Keratinocyte (primary cell): Measurements from ENCODE around the gene INSC. TPM values are rescaled to one million over a fixed set of nuclear protein-coding genes. Genes with fewer than 3 reads are reported as not detected.

Experiments
- DNase-seq: peaks from one replicate; pipeline ENCODE4 v3.0.0-alpha.2; 2011; ENCODE audit warnings: low read depth, missing footprints, low spot score
- FAIRE-seq: peaks from 2 replicates; lab custom pipeline; 2011; peaks lifted over from hg19 to GRCh38; lab: Jason Lieb, UNC
- H2AFZ ChIP-seq: 2 replicates; pipeline ENCODE4 v1.6.0; 2012; ENCODE audit warnings: low read length, control low read depth, inconsistent platforms; ENCODE audit not compliant: control insufficient read depth
- H3K27ac ChIP-seq: 2 replicates; pipeline ENCODE4 v1.5.1; 2011; ENCODE audit warnings: low read length; ENCODE audit not compliant: control insufficient read depth, insufficient read depth
- H3K27me3 ChIP-seq: 3 replicates; pipeline ENCODE4 v1.6.0; 2011; ENCODE audit warnings: low read length; ENCODE audit not compliant: control insufficient read depth, insufficient read depth; ENCODE audit errors: extremely low read depth
- H3K36me3 ChIP-seq, 2 experiments: 2 replicates in 1 of 2; 3 replicates in 1 of 2; pipeline ENCODE4 v1.5.1; 2011; ENCODE audit warnings: low read length in 2 of 2, mild to moderate bottlenecking in 1 of 2; ENCODE audit not compliant: control insufficient read depth in 2 of 2, insufficient read depth in 2 of 2; ENCODE audit errors: extremely low read depth in 1 of 2
- H3K4me1 ChIP-seq: 3 replicates; pipeline ENCODE4 v1.5.1; 2011; ENCODE audit warnings: low read length; ENCODE audit not compliant: control insufficient read depth, insufficient read depth; ENCODE audit errors: extremely low read depth
- H3K4me2 ChIP-seq: 3 replicates; pipeline ENCODE4 v1.6.0; 2011; ENCODE audit warnings: low read depth, low read length; ENCODE audit not compliant: control insufficient read depth, insufficient read depth; ENCODE audit errors: extremely low read depth
- H3K4me3 ChIP-seq, 3 experiments: fragments of 200-600 bp in 1 of 3; sonication (generic) in 1 of 3; 2 replicates in 2 of 3; 3 replicates in 1 of 3; pipeline ENCODE4 v1.5.1; 2011 to 2016; ENCODE audit warnings: low read length in 3 of 3, mild to moderate bottlenecking in 3 of 3, control low read depth in 2 of 3, inconsistent platforms in 1 of 3, low read depth in 1 of 3, mixed read lengths in 1 of 3, mixed run types in 1 of 3, moderate library complexity in 1 of 3; ENCODE audit not compliant: control insufficient read depth in 2 of 3, insufficient read depth in 2 of 3; ENCODE audit errors: extremely low read depth in 1 of 3
- H3K79me2 ChIP-seq: 2 replicates; pipeline ENCODE4 v1.6.0; 2012; ENCODE audit warnings: low read length; ENCODE audit not compliant: control insufficient read depth, insufficient read depth
- H3K9ac ChIP-seq: 3 replicates; pipeline ENCODE4 v1.6.0; 2011; ENCODE audit warnings: low read length; ENCODE audit not compliant: control insufficient read depth, insufficient read depth; ENCODE audit errors: extremely low read depth
- H3K9me1 ChIP-seq: 3 replicates; pipeline ENCODE4 v1.6.0; 2011; ENCODE audit warnings: low read length; ENCODE audit not compliant: control insufficient read depth, insufficient read depth; ENCODE audit errors: extremely low read depth
- H3K9me3 ChIP-seq: 2 replicates; pipeline ENCODE4 v1.5.1; 2012; ENCODE audit warnings: low read depth, low read length; ENCODE audit not compliant: control insufficient read depth
- H4K20me1 ChIP-seq: 3 replicates; pipeline ENCODE4 v1.6.0; 2011; ENCODE audit warnings: low read length; ENCODE audit not compliant: control insufficient read depth, insufficient read depth; ENCODE audit errors: extremely low read depth
- CTCF ChIP-seq, 3 experiments: IDR thresholded peaks in 1 of 3; conservative IDR thresholded peaks in 1 of 3; optimal IDR thresholded peaks in 1 of 3; 2 replicates in 2 of 3; 3 replicates in 1 of 3; pipeline versions ENCODE3 to v1.5.1; 2011; ENCODE audit warnings: low read length in 3 of 3, mild to moderate bottlenecking in 3 of 3, moderate library complexity in 2 of 3, control low read depth in 1 of 3, inconsistent platforms in 1 of 3; ENCODE audit not compliant: insufficient read depth in 2 of 3; ENCODE audit errors: extremely low read depth in 1 of 3
- EZH2 ChIP-seq: IDR thresholded peaks from one replicate; pipeline ENCODE4 v1.6.1; 2012; ENCODE audit warnings: inconsistent platforms, mild to moderate bottlenecking, low read length, moderate library complexity
- dilution Hi-C: fragments of 300-500 bp; cut with MboI; formaldehyde crosslinking; loops from one replicate; pipeline ENCODE4 v1.7.0; 2020; ENCODE audit warnings: low sequenced_read_pairs; ENCODE audit not compliant: extremely low pct_ligation_motif_present
- polyA plus RNA-seq, 5 experiments: library from polyadenylated mRNA; depleted of rRNA in 3 of 5; stranded (reverse) in 3 of 5; stranded (forward) in 1 of 5; unstranded in 1 of 5; fragments of >200 nt; gene quantifications; 1 replicate in 1 of 5; 2 replicates in 3 of 5; 3 replicates in 1 of 5; pipeline versions ENCODE4 v1.2.1 to v1.2.3, GENCODE V29; 2011 to 2012; ENCODE audit warnings: missing spikeins in 2 of 5, low read depth in 1 of 5, low replicate concordance in 1 of 5

Gene INSC
- polyA plus RNA-seq, 1 donor (not counting 4 experiments of a cell fraction or from before 2014, with no cell fraction given), result 0.13 TPM

GRCh38 chr11:15091625-15092024 is 23.1 kb upstream of the INSC start:
- Histone ChIP-seq H4K20me1 (no peaks in the 10 kb centered on the region), H3K9me1 (no peaks in the 10 kb centered on the region), H3K27me3 (no peaks in the 10 kb centered on the region), H3K36me3 (no peaks in the 10 kb centered on the region), H3K9ac (no peak overlapping the region), H3K4me3 (no peak overlapping the region), H3K4me1 (peaks cover 2% of the 10 kb centered on the region), H3K27ac (no peak overlapping the region), H2AFZ (no peak overlapping the region), H3K79me2 (no peaks in the 10 kb centered on the region), H3K4me2 (no peak overlapping the region), H3K9me3 (no peaks in the 10 kb centered on the region)
- dilution Hi-C loops, result no loop called here
- DNase-seq (no peak), FAIRE-seq (no peak)
- TF ChIP-seq EZH2 (no peak), CTCF (optimal IDR thresholded peaks at IDR 0.05 in 1 of 3, IDR thresholded peaks at IDR 0.05 in 1 of 3, conservative IDR thresholded peaks at IDR 0.05 in 1 of 3; ENCODE audit: extremely low read depth in 1 of 3, insufficient read depth in 2 of 3, low read length in 3 of 3) (no peak)

- Histone ChIP-seq H3K36me3 (no peaks in the 10 kb centered on the region), H3K27me3 (no peaks in the 10 kb centered on the region), H3K4me2 (no peak overlapping the region), H3K79me2 (no peaks in the 10 kb centered on the region), H3K27ac (no peak overlapping the region), H3K9ac (no peak overlapping the region), H3K4me1 (peaks cover 2% of the 10 kb centered on the region), H4K20me1 (no peaks in the 10 kb centered on the region), H3K4me3 (no peak overlapping the region), H3K9me1 (no peaks in the 10 kb centered on the region), H3K9me3 (no peaks in the 10 kb centered on the region), H2AFZ (no peak overlapping the region)
- DNase-seq (no peak), FAIRE-seq (no peak)
- dilution Hi-C loops, result no loop called here
- no peak for TF ChIP-seq CTCF (optimal IDR thresholded peaks at IDR 0.05 in 1 of 3, IDR thresholded peaks at IDR 0.05 in 1 of 3, conservative IDR thresholded peaks at IDR 0.05 in 1 of 3; ENCODE audit: extremely low read depth in 1 of 3, insufficient read depth in 2 of 3, low read length in 3 of 3)
- no peak for TF ChIP-seq EZH2
Observed at GRCh38 chr11:15093432-15093831, 21.3 kb upstream of the INSC start.
